NCI-H1436 treated with DMSO at 0.1 percent for 48 hours (cell line): ENCODE data around the gene ZNG1B.
"Not testable (repeated sequence)": the region's sequence is repeated elsewhere in the genome, so short reads cannot be mapped to it uniquely, and the experiment has no call there.

Source experiments
- DNase-seq: peaks from one replicate; lab custom pipeline; 2025; lab: John Stamatoyannopoulos, UW

The ZNG1B gene

GRCh38 chr2:113503094-113504042, 65.9 kb downstream of the ZNG1B start:
- not testable (repeated sequence) for DNase-seq

- DNase-seq: not testable (repeated sequence)
Observed at GRCh38 chr2:113504081-113504480, 66.6 kb downstream of the ZNG1B start.

- not testable (repeated sequence) for DNase-seq
Observed at GRCh38 chr2:113507394-113508140, 70.1 kb downstream of the ZNG1B start.

GRCh38 chr2:113508187-113508586, 70.7 kb downstream of the ZNG1B start:
- not testable (repeated sequence) for DNase-seq

- DNase-seq: not testable (repeated sequence)
Observed at GRCh38 chr2:113510913-113511312, 73.4 kb downstream of the ZNG1B start.

- not testable (repeated sequence) for DNase-seq
Observed at GRCh38 chr2:113511859-113512258, 74.4 kb downstream of the ZNG1B start.

- not testable (repeated sequence) for DNase-seq
Observed at GRCh38 chr2:113515457-113515856, 78.0 kb downstream of the ZNG1B start.

- DNase-seq: not testable (repeated sequence)
Observed at GRCh38 chr2:113515995-113516394, 78.5 kb downstream of the ZNG1B start.

GRCh38 chr2:113517025-113517424, 79.5 kb downstream of the ZNG1B start:
- DNase-seq: not testable (repeated sequence)

GRCh38 chr2:113520837-113521236, 83.3 kb downstream of the ZNG1B start:
- DNase-seq: not testable (repeated sequence)

- DNase-seq: not testable (repeated sequence)
Observed at GRCh38 chr2:113521492-113521891, 84.0 kb downstream of the ZNG1B start.

GRCh38 chr2:113524986-113525385, 87.5 kb downstream of the ZNG1B start:
- not testable (repeated sequence) for DNase-seq

- DNase-seq: not testable (repeated sequence)
Observed at GRCh38 chr2:113527350-113528045, 90.0 kb downstream of the ZNG1B start.

GRCh38 chr2:113528126-113528525, 90.6 kb downstream of the ZNG1B start:
- DNase-seq: not testable (repeated sequence)

GRCh38 chr2:113528904-113529303, 91.4 kb downstream of the ZNG1B start:
- DNase-seq: not testable (repeated sequence)

GRCh38 chr2:113532991-113533390, 95.5 kb downstream of the ZNG1B start:
- not testable (repeated sequence) for DNase-seq

GRCh38 chr2:113536573-113536972, 99.1 kb downstream of the ZNG1B start:
- DNase-seq: not testable (repeated sequence)

GRCh38 chr2:113540834-113541203, 103.3 kb downstream of the ZNG1B start:
- not testable (repeated sequence) for DNase-seq

- DNase-seq: not testable (repeated sequence)
Observed at GRCh38 chr2:113541204-113541975, 103.9 kb downstream of the ZNG1B start.

GRCh38 chr2:113541976-113542485, 104.5 kb downstream of the ZNG1B start:
- not testable (repeated sequence) for DNase-seq

GRCh38 chr2:113542529-113542928, 105.0 kb downstream of the ZNG1B start:
- DNase-seq: not testable (repeated sequence)
